Panc1 (cell line): ENCODE measurements around the gene OAS1. TPM values are rescaled to one million over a fixed set of nuclear protein-coding genes. Genes with fewer than 3 reads are reported as not detected.

Experiments used
- ATAC-seq: fragments of 200-7000 bp; cut with Tn5 transposase; 2 replicates; pipeline ENCODE4 v1.9.1; 2020; ENCODE audit warnings: mild to moderate bottlenecking, moderate library complexity
- BruUV-seq: library from RNA; stranded (reverse); fragments of 400-500 nt; replicated peaks from 2 replicates; lab custom pipeline; 2021; lab: Mats Ljungman, UMichigan
- CTCF ChIA-PET: fragments of 300-600 bp; sonication (Branson Sonifier 250); formaldehyde crosslinking; loops from one replicate; lab custom pipeline; 2022; ENCODE audit warnings: antibody characterized with exemption; lab: Charles Lee
- POLR2A ChIA-PET: fragments of 300-600 bp; sonication (Branson Sonifier 250); formaldehyde crosslinking; loops from one replicate; lab custom pipeline; 2022; ENCODE audit warnings: antibody characterized with exemption; lab: Charles Lee
- DNase-seq: peaks from one replicate; pipeline ENCODE4 v3.0.0-alpha.2; 2010; ENCODE audit warnings: low read depth, low spot score
- H3K27ac ChIP-seq: 2 replicates; pipeline ENCODE4 v1.5.1; 2011; ENCODE audit warnings: mild to moderate bottlenecking, low read length, inconsistent platforms
- H3K27me3 ChIP-seq: fragments of 200-500 bp; sonication (Bioruptor generic); 2 replicates; pipeline ENCODE4 v1.6.0; 2014; ENCODE audit warnings: low read length, inconsistent platforms; ENCODE audit not compliant: control insufficient read depth, insufficient read depth
- H3K36me3 ChIP-seq: fragments of 200-500 bp; sonication (Bioruptor generic); 2 replicates; pipeline ENCODE4 v1.5.1; 2014; ENCODE audit warnings: inconsistent platforms, mild to moderate bottlenecking, low read length, moderate library complexity; ENCODE audit not compliant: control insufficient read depth, insufficient read depth
- H3K4me1 ChIP-seq: 2 replicates; pipeline ENCODE4 v1.5.1; 2011; ENCODE audit warnings: inconsistent platforms, mild to moderate bottlenecking, low read length, moderate library complexity; ENCODE audit not compliant: control insufficient read depth, insufficient read depth
- H3K4me3 ChIP-seq, 2 experiments: 2 replicates each; pipeline ENCODE4 v1.5.1; 2011 to 2012; ENCODE audit warnings: low read depth in 2 of 2, low read length in 2 of 2, mild to moderate bottlenecking in 2 of 2, inconsistent platforms in 1 of 2, moderate library complexity in 1 of 2
- H3K9me3 ChIP-seq: fragments of 200-500 bp; sonication (Bioruptor generic); 2 replicates; pipeline ENCODE4 v1.5.1; 2014; ENCODE audit warnings: low read depth, mild to moderate bottlenecking, inconsistent platforms, low read length, moderate library complexity; ENCODE audit not compliant: control insufficient read depth, insufficient read depth
- POLR2AphosphoS5 ChIP-seq: IDR thresholded peaks from 2 replicates; pipeline ENCODE4 v1.6.1; 2012; ENCODE audit warnings: mild to moderate bottlenecking, low read depth, low read length, moderate library complexity
- SIN3A ChIP-seq: IDR thresholded peaks from 2 replicates; pipeline ENCODE4 v1.6.1; 2012; ENCODE audit warnings: low read depth, mild to moderate bottlenecking, low read length, moderate library complexity, borderline replicate concordance; ENCODE audit not compliant: insufficient read depth
- TCF7L2 ChIP-seq: IDR thresholded peaks from 2 replicates; pipeline ENCODE4 v1.6.1; 2011; ENCODE audit warnings: mild to moderate bottlenecking, low read depth, low read length, inconsistent platforms
- in situ Hi-C: cut with HindIII; loops from 2 replicates; pipeline ENCODE4 v1.10.0; 2016; ENCODE audit warnings: low sequenced_read_pairs, low pct_unique_long_range_greater_than_20kb
- intact Hi-C: fragments of 100-400 bp; cut with micrococcal nuclease; formaldehyde crosslinking; loops from one replicate; pipeline ENCODE4 v1.10.0; 2022; ENCODE audit not compliant: unreplicated experiment
- total RNA-seq: library from RNA; stranded (reverse); gene quantifications from one replicate; pipeline ENCODE4 v1.2.1, GENCODE V29; 2021; ENCODE audit not compliant: unreplicated experiment
- TF ChIP-seq, protein P1 (sequence below): fragments of 450-650 bp; IDR thresholded peaks from 2 replicates; pipeline ENCODE4 v1.5.1; 2017; ENCODE audit warnings: mild to moderate bottlenecking
- TF ChIP-seq, protein P2 (sequence below), 2 experiments: IDR thresholded peaks; 2 replicates each; pipeline ENCODE4 v1.6.1; 2011 to 2012; ENCODE audit warnings: low read depth in 2 of 2, control low read depth in 1 of 2, low read length in 1 of 2, mild to moderate bottlenecking in 1 of 2, moderate library complexity in 1 of 2; ENCODE audit not compliant: insufficient read depth in 1 of 2

Gene OAS1
- total RNA-seq, 1 experiment from 2014 or later = 4.5 TPM

DNA sequence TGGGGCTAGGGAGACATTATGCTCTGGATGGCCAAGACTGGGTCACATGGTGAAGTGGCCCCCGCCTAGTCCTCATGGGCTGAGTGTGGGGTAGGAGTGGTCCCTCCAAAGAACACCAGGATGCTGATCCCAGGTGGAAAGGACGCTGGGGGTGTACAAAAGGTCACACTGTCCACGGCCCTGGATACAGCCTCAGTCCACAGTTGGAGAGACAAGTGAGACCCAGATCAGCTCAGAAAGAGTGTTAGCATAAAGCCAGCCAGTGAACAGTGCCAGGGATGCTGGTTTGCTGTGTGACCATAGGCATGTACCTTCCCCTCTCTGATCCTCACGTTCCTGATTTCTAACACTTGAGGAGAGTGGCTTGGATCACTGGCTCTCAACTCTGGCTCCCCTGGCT is 58.2 kb downstream of the OAS1 start:
- BruUV-seq = no TSS peak
- no peak for DNase-seq
- Histone ChIP-seq H3K27ac (no peak overlapping the region), H3K27me3 (no peaks in the 10 kb centered on the region), H3K36me3 (no peaks in the 10 kb centered on the region), H3K4me1 (no peaks in the 10 kb centered on the region), H3K9me3 (no peaks in the 10 kb centered on the region), H3K4me3 (no peak overlapping the region)
- CTCF ChIA-PET = no interaction called here
- intact Hi-C loops (no loop called here), in situ Hi-C loops (no loop called here)
- no peak for ATAC-seq
- TF ChIP-seq, protein P1, sequence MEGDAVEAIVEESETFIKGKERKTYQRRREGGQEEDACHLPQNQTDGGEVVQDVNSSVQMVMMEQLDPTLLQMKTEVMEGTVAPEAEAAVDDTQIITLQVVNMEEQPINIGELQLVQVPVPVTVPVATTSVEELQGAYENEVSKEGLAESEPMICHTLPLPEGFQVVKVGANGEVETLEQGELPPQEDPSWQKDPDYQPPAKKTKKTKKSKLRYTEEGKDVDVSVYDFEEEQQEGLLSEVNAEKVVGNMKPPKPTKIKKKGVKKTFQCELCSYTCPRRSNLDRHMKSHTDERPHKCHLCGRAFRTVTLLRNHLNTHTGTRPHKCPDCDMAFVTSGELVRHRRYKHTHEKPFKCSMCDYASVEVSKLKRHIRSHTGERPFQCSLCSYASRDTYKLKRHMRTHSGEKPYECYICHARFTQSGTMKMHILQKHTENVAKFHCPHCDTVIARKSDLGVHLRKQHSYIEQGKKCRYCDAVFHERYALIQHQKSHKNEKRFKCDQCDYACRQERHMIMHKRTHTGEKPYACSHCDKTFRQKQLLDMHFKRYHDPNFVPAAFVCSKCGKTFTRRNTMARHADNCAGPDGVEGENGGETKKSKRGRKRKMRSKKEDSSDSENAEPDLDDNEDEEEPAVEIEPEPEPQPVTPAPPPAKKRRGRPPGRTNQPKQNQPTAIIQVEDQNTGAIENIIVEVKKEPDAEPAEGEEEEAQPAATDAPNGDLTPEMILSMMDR = no peak
- no peak for TF ChIP-seq TCF7L2
- TF ChIP-seq SIN3A = no peak
- TF ChIP-seq, protein P2, sequence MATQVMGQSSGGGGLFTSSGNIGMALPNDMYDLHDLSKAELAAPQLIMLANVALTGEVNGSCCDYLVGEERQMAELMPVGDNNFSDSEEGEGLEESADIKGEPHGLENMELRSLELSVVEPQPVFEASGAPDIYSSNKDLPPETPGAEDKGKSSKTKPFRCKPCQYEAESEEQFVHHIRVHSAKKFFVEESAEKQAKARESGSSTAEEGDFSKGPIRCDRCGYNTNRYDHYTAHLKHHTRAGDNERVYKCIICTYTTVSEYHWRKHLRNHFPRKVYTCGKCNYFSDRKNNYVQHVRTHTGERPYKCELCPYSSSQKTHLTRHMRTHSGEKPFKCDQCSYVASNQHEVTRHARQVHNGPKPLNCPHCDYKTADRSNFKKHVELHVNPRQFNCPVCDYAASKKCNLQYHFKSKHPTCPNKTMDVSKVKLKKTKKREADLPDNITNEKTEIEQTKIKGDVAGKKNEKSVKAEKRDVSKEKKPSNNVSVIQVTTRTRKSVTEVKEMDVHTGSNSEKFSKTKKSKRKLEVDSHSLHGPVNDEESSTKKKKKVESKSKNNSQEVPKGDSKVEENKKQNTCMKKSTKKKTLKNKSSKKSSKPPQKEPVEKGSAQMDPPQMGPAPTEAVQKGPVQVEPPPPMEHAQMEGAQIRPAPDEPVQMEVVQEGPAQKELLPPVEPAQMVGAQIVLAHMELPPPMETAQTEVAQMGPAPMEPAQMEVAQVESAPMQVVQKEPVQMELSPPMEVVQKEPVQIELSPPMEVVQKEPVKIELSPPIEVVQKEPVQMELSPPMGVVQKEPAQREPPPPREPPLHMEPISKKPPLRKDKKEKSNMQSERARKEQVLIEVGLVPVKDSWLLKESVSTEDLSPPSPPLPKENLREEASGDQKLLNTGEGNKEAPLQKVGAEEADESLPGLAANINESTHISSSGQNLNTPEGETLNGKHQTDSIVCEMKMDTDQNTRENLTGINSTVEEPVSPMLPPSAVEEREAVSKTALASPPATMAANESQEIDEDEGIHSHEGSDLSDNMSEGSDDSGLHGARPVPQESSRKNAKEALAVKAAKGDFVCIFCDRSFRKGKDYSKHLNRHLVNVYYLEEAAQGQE (IDR thresholded peaks at IDR 0.05; ENCODE audit: insufficient read depth in 1 of 2, low read depth in 2 of 2, low read length in 1 of 2) = no peak
- TF ChIP-seq POLR2AphosphoS5 = no peak
- POLR2A ChIA-PET = no interaction called here

DNA sequence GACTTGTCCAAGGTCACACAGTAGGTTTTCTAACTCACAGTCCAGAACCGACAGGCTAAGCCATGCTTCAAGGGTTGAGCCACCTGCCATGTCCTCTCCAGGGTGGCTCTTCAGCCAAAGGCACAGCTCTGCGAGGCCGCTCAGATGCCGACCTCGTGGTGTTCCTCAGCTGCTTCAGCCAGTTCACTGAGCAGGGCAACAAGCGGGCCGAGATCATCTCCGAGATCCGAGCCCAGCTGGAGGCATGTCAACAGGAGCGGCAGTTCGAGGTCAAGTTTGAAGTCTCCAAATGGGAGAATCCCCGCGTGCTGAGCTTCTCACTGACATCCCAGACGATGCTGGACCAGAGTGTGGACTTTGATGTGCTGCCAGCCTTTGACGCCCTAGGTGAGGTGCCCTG is 58.9 kb downstream of the OAS1 start:
- no peak overlapping the region for H3K27ac ChIP-seq
- no peaks in the 10 kb centered on the region for H3K27me3 ChIP-seq
- ChIA-PET CTCF (interaction anchor here (0.5 kb wide), 1 partner anchor 26 kb away, joined by 5 read pairs; no protein-coding TSS in a partner anchor), POLR2A (no interaction called here)
- no peaks in the 10 kb centered on the region for H3K4me1 ChIP-seq
- BruUV-seq = no TSS peak
- ATAC-seq (no peak), DNase-seq (no peak)
- no peaks in the 10 kb centered on the region for H3K9me3 ChIP-seq
- no peak overlapping the region for H3K4me3 ChIP-seq
- in situ Hi-C loops (no loop called here), intact Hi-C loops (no loop called here)
- H3K36me3 ChIP-seq = no peaks in the 10 kb centered on the region
- TF ChIP-seq SIN3A (no peak), POLR2AphosphoS5 (no peak), TCF7L2 (no peak)
- TF ChIP-seq, protein P2 (IDR thresholded peaks at IDR 0.05; ENCODE audit: insufficient read depth in 1 of 2, low read depth in 2 of 2, low read length in 1 of 2) = no peak
- TF ChIP-seq, protein P1 = no peak
